Hepatocyte (in vitro differentiated cells): Measurements from ENCODE around the gene TUBE1. TPM values are rescaled to one million over a fixed set of nuclear protein-coding genes. Genes with fewer than 3 reads are reported as not detected.
"Not testable (repeated sequence)": the region's sequence is repeated elsewhere in the genome, so short reads cannot be mapped to it uniquely, and the experiment has no call there.

Experiments used
- DNase-seq: peaks from one replicate; pipeline ENCODE4 v3.0.0-alpha.2; 2016; ENCODE audit warnings: low spot score
- H2AFZ ChIP-seq: fragments of 200-600 bp; sonication (generic); 2 replicates; pipeline ENCODE4 v1.6.0; 2016; ENCODE audit warnings: antibody characterized with exemption, mild to moderate bottlenecking
- H3K27ac ChIP-seq: fragments of 200-600 bp; sonication (generic); 2 replicates; pipeline ENCODE4 v1.5.1; 2016; ENCODE audit warnings: mild to moderate bottlenecking
- H3K27me3 ChIP-seq: fragments of 200-600 bp; sonication (generic); 2 replicates; pipeline ENCODE4 v1.6.1; 2016
- H3K36me3 ChIP-seq: fragments of 200-600 bp; sonication (generic); replicated peaks from 2 replicates; pipeline ENCODE4 v1.5.1; 2016; ENCODE audit warnings: low read depth; ENCODE audit not compliant: insufficient read depth
- H3K4me1 ChIP-seq: fragments of 200-600 bp; sonication (generic); 2 replicates; pipeline ENCODE4 v1.5.1; 2016; ENCODE audit warnings: mild to moderate bottlenecking, moderate library complexity; ENCODE audit not compliant: insufficient read depth
- H3K4me2 ChIP-seq: fragments of 200-600 bp; sonication (generic); 2 replicates; pipeline ENCODE4 v1.6.0; 2016
- H3K4me3 ChIP-seq: fragments of 200-600 bp; sonication (generic); 2 replicates; pipeline ENCODE4 v1.5.1; 2016; ENCODE audit warnings: mild to moderate bottlenecking
- H3K79me2 ChIP-seq: fragments of 200-600 bp; sonication (generic); 2 replicates; pipeline ENCODE4 v1.6.0; 2017; ENCODE audit warnings: mild to moderate bottlenecking
- H3K9me2 ChIP-seq: fragments of 200-600 bp; sonication (generic); replicated peaks from 2 replicates; pipeline ENCODE4 v1.6.0; 2017; ENCODE audit warnings: mild to moderate bottlenecking; ENCODE audit not compliant: insufficient read depth
- H3K9me3 ChIP-seq: fragments of 200-600 bp; sonication (generic); 2 replicates; pipeline ENCODE4 v1.5.1; 2016; ENCODE audit warnings: low read depth, mild to moderate bottlenecking
- H4K20me1 ChIP-seq: fragments of 200-600 bp; sonication (generic); 2 replicates; pipeline ENCODE4 v1.6.0; 2016; ENCODE audit warnings: mild to moderate bottlenecking; ENCODE audit not compliant: insufficient read depth, poor library complexity, severe bottlenecking
- EZH2 ChIP-seq: fragments of 200-600 bp; sonication (generic); IDR thresholded peaks from 2 replicates; pipeline ENCODE4 v1.6.1; 2016; ENCODE audit warnings: antibody characterized with exemption, mild to moderate bottlenecking, borderline replicate concordance
- EZH2phosphoT487 ChIP-seq: fragments of 200-600 bp; sonication (generic); IDR thresholded peaks from one replicate; pipeline ENCODE4 v1.6.1; 2018; ENCODE audit warnings: antibody characterized with exemption, mild to moderate bottlenecking, low read depth, moderate library complexity; ENCODE audit not compliant: unreplicated experiment, severe bottlenecking
- WGBS: methylation state at CpG from one replicate; pipeline ENCODE4 v1.1.6; 2016; ENCODE audit warnings: low lambda C conversion rate; ENCODE audit errors: missing lambda C conversion rate; 5-methylcytosine and 5-hydroxymethylcytosine counted together
- polyA plus RNA-seq: library from polyadenylated mRNA; unstranded; fragments of >200 nt; fragmentation: Nextera tagmentation; extraction: Ambion mirVana; gene quantifications from 2 replicates; pipeline ENCODE4 v1.2.1, GENCODE V29; 2016
- total RNA-seq: library from RNA; depleted of rRNA; stranded (reverse); fragments of >200 nt; gene quantifications from 2 replicates; pipeline ENCODE4 v1.2.3, GENCODE V29; 2014
- TF ChIP-seq, protein P1 (sequence below): fragments of 200-600 bp; sonication (generic); IDR thresholded peaks from 2 replicates; pipeline ENCODE4 v1.5.1; 2016; ENCODE audit warnings: antibody characterized with exemption, mild to moderate bottlenecking; ENCODE audit not compliant: poor library complexity

The TUBE1 gene
- total and polyA plus RNA-seq, 2 experiments from 2014 or later, result 14.4 to 20.3 TPM

DNA sequence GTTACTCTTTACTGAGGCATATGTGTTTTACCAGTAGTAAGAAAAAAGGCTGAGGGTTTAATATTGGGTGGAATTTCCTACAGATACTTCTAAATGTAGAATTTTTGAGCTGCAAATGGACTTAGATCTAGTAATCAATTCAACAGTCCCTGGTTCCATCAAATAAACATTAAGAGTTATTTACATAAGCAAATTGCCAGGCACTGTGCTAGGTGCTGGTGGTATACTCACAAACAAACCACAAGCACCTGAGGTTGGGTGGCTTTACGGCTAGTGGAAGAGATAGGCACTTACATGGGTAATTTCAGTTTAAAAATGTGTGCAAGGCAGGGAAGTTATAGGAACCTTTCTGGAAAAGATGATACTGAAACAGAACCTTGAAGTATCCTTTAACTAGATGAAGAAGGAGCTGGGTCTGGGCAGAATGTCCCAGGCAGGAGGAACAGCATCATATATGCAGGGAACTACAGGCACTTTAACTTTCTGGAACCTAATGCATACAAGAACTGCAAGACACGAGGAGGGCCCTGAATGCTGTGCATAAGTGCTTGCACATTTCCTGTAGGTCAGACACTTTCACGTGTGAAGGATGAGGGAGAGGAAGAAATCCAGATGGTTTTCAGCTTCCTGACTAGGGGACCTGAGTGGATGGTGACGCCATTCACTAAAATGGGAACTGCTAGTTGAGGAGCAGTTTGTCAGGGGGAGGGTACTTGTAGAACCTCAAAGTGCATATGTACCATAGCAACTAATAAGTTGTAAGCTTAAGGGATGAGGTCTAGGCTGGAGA, 28.8 kb downstream of the TUBE1 start:
- Histone ChIP-seq H2AFZ (no peak overlapping the region), H3K9me3 (no peaks in the 10 kb centered on the region), H3K4me3 (no peak overlapping the region), H3K27ac (no peak overlapping the region), H3K27me3 (no peaks in the 10 kb centered on the region), H3K4me2 (no peak overlapping the region), H3K4me1 (no peaks in the 10 kb centered on the region), H3K36me3 (no peaks in the 10 kb centered on the region), H4K20me1 (no peaks in the 10 kb centered on the region), H3K9me2 (no peaks in the 10 kb centered on the region), H3K79me2 (no peaks in the 10 kb centered on the region)
- DNase-seq, result no peak
- TF ChIP-seq EZH2phosphoT487 (no peak), EZH2 (no peak)
- TF ChIP-seq, protein P1, sequence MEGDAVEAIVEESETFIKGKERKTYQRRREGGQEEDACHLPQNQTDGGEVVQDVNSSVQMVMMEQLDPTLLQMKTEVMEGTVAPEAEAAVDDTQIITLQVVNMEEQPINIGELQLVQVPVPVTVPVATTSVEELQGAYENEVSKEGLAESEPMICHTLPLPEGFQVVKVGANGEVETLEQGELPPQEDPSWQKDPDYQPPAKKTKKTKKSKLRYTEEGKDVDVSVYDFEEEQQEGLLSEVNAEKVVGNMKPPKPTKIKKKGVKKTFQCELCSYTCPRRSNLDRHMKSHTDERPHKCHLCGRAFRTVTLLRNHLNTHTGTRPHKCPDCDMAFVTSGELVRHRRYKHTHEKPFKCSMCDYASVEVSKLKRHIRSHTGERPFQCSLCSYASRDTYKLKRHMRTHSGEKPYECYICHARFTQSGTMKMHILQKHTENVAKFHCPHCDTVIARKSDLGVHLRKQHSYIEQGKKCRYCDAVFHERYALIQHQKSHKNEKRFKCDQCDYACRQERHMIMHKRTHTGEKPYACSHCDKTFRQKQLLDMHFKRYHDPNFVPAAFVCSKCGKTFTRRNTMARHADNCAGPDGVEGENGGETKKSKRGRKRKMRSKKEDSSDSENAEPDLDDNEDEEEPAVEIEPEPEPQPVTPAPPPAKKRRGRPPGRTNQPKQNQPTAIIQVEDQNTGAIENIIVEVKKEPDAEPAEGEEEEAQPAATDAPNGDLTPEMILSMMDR, result no peak
- WGBS, result 81% methylated on average over 4 of the region's 4 CpGs

DNA sequence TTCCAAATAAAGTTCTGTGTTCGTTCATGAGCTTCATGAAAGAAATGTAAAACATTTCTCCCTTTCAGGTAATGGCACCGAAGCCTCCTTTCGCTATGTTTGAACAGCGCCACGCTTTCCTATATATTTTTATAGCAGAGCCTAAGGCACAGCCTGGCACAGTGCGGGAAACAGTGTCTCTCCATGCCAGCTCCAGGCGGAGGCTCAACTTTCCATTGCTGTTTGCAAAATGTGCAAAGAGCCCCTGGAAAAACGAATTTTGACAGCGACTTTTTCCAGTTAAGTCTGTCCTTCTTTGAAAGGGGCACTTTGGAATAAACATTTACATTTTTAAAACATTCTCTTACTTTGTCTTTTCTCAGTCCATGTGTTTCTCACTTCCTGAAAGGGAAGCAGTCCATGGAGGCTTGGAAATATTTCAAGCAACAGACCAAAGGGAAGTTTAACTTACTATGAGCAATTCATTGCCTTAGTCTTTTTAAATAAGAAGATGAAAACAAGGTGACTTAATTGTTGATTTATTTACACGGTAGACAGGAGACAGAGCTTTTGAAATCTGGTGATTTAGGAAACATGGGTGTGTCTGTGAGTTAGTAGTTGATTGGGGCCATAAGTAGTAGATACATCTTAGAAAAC, 32.6 kb downstream of the TUBE1 start:
- H3K27me3 ChIP-seq, result no peaks in the 10 kb centered on the region
- H3K79me2 ChIP-seq, result no peaks in the 10 kb centered on the region
- H3K4me1 ChIP-seq, result no peaks in the 10 kb centered on the region
- H3K9me2 ChIP-seq, result no peaks in the 10 kb centered on the region
- DNase-seq, result peak; percentile 18
- H3K9me3 ChIP-seq, result no peaks in the 10 kb centered on the region
- H3K4me2 ChIP-seq, result peak overlapping the region; percentile 1
- H3K27ac ChIP-seq, result peak overlapping the region; percentile 62
- H4K20me1 ChIP-seq, result no peaks in the 10 kb centered on the region
- H3K4me3 ChIP-seq, result no peak overlapping the region
- H2AFZ ChIP-seq, result peak overlapping the region; percentile 2
- no peaks in the 10 kb centered on the region for H3K36me3 ChIP-seq
- TF ChIP-seq EZH2 (no peak), EZH2phosphoT487 (no peak)
- TF ChIP-seq, protein P1, result no peak
- WGBS, result 71% methylated on average over 10 of the region's 10 CpGs

DNA sequence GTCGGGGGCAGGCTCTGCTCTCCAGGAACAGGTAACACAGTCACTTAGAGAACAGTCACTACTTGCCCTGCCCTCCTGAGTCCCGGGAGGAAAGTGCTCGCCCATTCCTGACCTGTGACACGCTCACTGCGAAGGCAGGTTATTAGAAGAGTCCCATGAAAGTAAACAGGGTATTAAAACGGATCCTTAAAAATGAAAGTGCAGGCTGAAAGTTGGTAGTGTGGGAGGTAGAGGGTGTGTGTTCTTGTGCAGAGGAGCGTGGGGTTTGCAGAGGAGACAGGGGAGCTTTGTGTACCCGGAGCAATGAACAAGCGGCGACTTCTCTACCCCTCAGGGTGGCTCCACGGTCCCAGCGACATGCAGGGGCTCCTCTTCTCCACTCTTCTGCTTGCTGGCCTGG, 33.3 kb downstream of the TUBE1 start, which contains the start of gene CCN6:
Gene CCN6, plus strand, starts transcription at position 104 of the 400 bp plus-strand sequence. Its CDS starts 254 bp downstream, at position 358.
- H3K27ac ChIP-seq, result peak within 1 kb of the TSS; percentile 62
- H3K4me1 ChIP-seq, result no peaks in the 10 kb centered on the region
- H3K4me3 ChIP-seq, result no peak within 1 kb of the TSS
- peak within 1 kb of the TSS; percentile 1 for H3K4me2 ChIP-seq
- no peaks in the 10 kb centered on the region for H3K79me2 ChIP-seq
- TF ChIP-seq EZH2 (no peak), EZH2phosphoT487 (no peak)
- H3K36me3 ChIP-seq, result no peaks in the 10 kb centered on the region
- 92% methylated on average over 12 of the region's 12 CpGs for WGBS
- no peaks in the 10 kb centered on the region for H3K9me3 ChIP-seq
- DNase-seq, result no peak
- no peaks in the 10 kb centered on the region for H3K27me3 ChIP-seq
- H2AFZ ChIP-seq, result peak within 1 kb of the TSS; percentile 2
- H4K20me1 ChIP-seq, result no peaks in the 10 kb centered on the region
- no peaks in the 10 kb centered on the region for H3K9me2 ChIP-seq

DNA sequence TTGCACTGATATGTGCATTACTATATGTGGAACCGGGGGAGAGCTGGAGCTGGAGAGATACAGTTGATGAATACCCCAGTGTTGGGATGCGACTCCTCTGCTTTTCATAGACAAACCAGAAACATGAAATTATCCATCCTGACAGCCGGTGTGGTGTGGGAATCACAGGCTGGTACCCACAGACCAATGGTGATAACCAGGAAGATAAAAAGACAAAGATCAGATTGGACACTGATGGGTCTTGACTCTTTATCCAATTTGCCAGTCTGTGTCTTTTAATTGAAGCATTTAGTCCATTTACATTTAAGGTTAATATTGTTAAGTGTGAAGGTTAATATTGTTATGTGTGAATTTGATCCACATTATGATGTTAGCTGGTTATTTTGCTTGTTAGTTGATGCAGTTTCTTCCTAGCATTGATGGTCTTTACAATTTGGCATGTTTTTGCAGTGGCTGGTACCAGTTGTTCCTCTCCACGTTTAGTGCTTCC, 36.0 kb downstream of the TUBE1 start:
- not testable (repeated sequence) for H3K9me3 ChIP-seq, H3K36me3 ChIP-seq, H3K27ac ChIP-seq, H3K4me3 ChIP-seq, DNase-seq, H3K9me2 ChIP-seq, H3K4me1 ChIP-seq, H3K79me2 ChIP-seq, H2AFZ ChIP-seq, H4K20me1 ChIP-seq, H3K4me2 ChIP-seq, H3K27me3 ChIP-seq
- WGBS, result 91% methylated on average over 4 of the region's 4 CpGs
